ENCODE data around the gene SPATA31E1.
"Not testable (repeated sequence)": the region's sequence is repeated elsewhere in the genome, so short reads cannot be mapped to it uniquely, and the experiment has no call there.

Gene SPATA31E1

DNA sequence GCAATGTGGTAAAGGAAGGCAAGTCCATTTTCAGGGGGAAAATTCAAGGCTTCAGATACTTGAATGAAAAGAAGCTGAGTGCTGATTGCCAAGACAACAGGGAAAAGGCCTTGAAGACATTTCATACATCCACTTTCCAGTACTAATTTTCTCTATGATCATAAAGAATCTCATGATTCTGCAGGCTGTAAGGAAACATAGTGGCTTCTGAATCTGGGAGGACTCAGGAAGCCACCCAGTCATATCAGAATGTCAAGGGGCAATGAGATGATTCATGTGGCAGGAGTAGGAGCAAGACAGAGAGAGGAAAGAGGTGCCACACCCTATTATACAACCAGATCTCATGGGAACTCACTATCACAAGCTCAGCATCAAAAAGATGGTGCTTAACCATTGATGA is 46.5 kb downstream of the SPATA31E1 start:
- not testable (repeated sequence) for DNase-seq (ENCODE audit: low read depth, low spot score)

DNA sequence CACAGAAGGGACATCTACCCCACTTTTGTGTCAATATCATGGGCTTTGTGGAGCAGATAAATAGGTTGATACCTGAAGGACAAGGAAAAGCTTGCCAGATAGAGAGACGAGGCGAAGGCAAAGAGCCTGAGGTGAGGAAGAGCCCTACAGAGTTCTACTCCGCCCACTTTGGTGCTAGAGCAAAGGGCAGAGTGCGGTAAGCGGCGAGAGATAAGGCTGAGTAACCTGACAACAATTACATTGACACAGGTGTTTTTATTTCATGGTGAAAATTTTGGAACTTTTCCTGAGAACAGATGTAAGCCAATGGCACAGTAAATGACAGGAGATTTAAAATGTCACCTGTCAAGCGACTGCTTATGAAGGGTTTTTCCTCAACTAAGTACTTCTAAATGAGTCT is 51.8 kb downstream of the SPATA31E1 start:
- not testable (repeated sequence) for DNase-seq (ENCODE audit: low read depth, low spot score)

DNA sequence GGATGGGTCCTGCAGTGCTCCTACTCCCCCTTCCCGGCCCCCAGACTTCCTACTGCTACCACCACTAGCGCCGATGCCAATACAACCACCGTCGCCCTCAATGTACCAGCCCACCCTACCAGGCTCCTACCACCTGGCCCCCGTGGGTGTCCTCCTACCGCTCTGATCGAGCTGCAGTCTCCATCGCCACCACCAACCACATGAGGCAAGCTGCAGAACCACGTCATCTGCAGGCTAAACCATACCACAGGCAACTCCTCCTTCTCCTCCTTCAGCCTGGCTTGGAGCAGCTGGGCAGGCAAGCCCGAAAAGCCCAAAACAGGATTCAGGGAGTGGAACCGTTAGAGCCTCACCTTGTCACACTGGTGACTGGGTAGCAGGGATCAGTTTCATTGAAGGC is 54.7 kb downstream of the SPATA31E1 start:
- DNase-seq (ENCODE audit: low read depth, low spot score) = not testable (repeated sequence)

DNA sequence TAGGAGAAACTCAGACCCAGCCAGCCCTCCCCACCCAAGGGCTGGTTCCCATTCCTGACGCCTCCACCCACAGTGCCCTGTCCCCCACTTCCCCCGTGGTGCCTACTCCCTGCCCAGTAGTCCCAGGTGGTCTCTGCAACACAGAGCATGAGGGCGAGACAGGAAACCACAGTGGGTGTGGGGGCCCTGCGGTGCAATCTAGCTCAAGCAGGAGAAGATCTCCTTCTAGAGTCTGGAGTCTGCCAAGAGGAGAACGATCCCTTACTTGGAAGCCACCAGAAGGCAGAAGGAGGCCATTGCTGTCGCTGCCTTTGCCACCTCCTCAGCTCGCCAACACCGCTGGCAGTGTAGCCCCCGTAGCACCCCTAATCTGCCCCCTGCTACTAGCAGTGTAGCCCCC is 55.2 kb downstream of the SPATA31E1 start:
- not testable (repeated sequence) for DNase-seq (ENCODE audit: low read depth, low spot score)

DNA sequence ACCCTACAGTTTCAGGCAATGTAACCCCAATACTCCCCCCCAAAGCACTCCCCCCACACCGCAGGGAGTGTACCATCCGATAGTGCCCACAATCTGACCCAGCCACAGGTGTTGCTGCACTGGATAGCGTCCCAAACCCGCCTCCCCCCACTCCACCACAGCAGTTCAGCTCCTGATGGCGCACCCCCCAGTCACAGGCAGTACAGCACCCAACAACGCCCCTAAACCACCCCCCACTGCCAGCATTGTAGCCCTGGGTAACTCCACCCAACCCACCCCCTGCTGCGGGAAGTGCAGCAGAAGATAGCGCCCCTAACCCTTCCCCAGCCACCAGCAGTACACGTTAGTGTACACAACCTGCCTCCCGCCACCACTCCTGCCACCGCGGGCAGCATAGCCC is 55.7 kb downstream of the SPATA31E1 start:
- not testable (repeated sequence) for DNase-seq (ENCODE audit: low read depth, low spot score)
